Suppressor macrophage treated with lipopolysaccharide for 1 hour (primary cell): Measurements from ENCODE around the gene ERBB3.
A peak's percentile ranks its signal among the peaks of the same experiment; 100 is the strongest.
"Not testable (repeated sequence)": the region's sequence is repeated elsewhere in the genome, so short reads cannot be mapped to it uniquely, and the experiment has no call there.

ENCODE experiments used
- DNase-seq, 3 donors: peaks; one replicate each; pipeline ENCODE4 v3.0.0-alpha.2; 2020 to 2022

Gene ERBB3

GRCh38 chr12:56079723-56080555, at the start of gene ERBB3:
ERBB3 (plus strand) TSS chr12:56080165; CDS start chr12:56080301, 136 bp downstream.
- DNase-seq, result peak; percentile 77 to 92 (median 80)

- no peak for DNase-seq
These were observed 48.0 kb upstream of the ERBB3 start for GRCh38 chr12:56031987-56032386.

- peak in 1 of 3 donors; percentile 10 for DNase-seq
These were observed 45.2 kb upstream of the ERBB3 start for GRCh38 chr12:56034586-56035332.

- peak in 1 of 3 donors; percentile 8 for DNase-seq
These were observed 42.8 kb upstream of the ERBB3 start for GRCh38 chr12:56037161-56037560.

- DNase-seq, result peak in 1 of 3 donors; percentile 12
These were observed 41.8 kb upstream of the ERBB3 start for GRCh38 chr12:56038022-56038655.

- DNase-seq, result peak in 1 of 3 donors; percentile 10
These were observed 39.8 kb upstream of the ERBB3 start for GRCh38 chr12:56040151-56040550.

GRCh38 chr12:56040963-56041551, 38.9 kb upstream of the ERBB3 start:
- peak in 1 of 3 donors; percentile 7 for DNase-seq

GRCh38 chr12:56041552-56042429, 38.2 kb upstream of the ERBB3 start, which contains the start of gene RPS26:
RPS26 (plus strand) TSS chr12:56041918; CDS start chr12:56042167, 249 bp downstream.
- peak; percentile 95 to 98 (median 97) for DNase-seq

GRCh38 chr12:56042430-56042813, 37.5 kb upstream of the ERBB3 start:
- peak in 1 of 3 donors; percentile 15 for DNase-seq

- DNase-seq, result peak in 1 of 3 donors; percentile 15
These were observed 37.1 kb upstream of the ERBB3 start for GRCh38 chr12:56042843-56043242.

- peak in 1 of 3 donors; percentile 5 for DNase-seq
These were observed 33.8 kb upstream of the ERBB3 start for GRCh38 chr12:56046027-56046780.

- DNase-seq, result no peak
These were observed 26.5 kb upstream of the ERBB3 start for GRCh38 chr12:56053407-56053893.

- DNase-seq, result not testable (repeated sequence)
These were observed 20.0 kb upstream of the ERBB3 start for GRCh38 chr12:56059964-56060363.

GRCh38 chr12:56061982-56062381, 18.0 kb upstream of the ERBB3 start:
- DNase-seq, result no peak

GRCh38 chr12:56062996-56063395, 17.0 kb upstream of the ERBB3 start:
- peak in 1 of 3 donors; percentile 8 for DNase-seq

- no peak for DNase-seq
These were observed 8.3 kb upstream of the ERBB3 start for GRCh38 chr12:56071648-56072047.

- no peak for DNase-seq
These were observed 5.6 kb upstream of the ERBB3 start for GRCh38 chr12:56074396-56074795.

- not testable (repeated sequence) for DNase-seq
These were observed 2.0 kb upstream of the ERBB3 start for GRCh38 chr12:56077966-56078365.

GRCh38 chr12:56078427-56078826, 1.5 kb upstream of the ERBB3 start:
- no peak for DNase-seq

GRCh38 chr12:56078931-56079722, 838 bp upstream of the ERBB3 start:
- DNase-seq, result peak; percentile 84 to 92 (median 88)
